IPS DF 19.7 (cell line): ENCODE results near the gene XRCC6.
"Not testable (repeated sequence)": the region's sequence is repeated elsewhere in the genome, so short reads cannot be mapped to it uniquely, and the experiment has no call there.

Source experiments
- DNase-seq: peaks from one replicate; pipeline ENCODE4 v3.0.0-alpha.2; 2013; ENCODE audit warnings: low read depth, low spot score

The XRCC6 gene

GRCh38 chr22:41598891-41599635, 22.0 kb upstream of the XRCC6 start:
- no peak for DNase-seq

GRCh38 chr22:41600976-41601375, 20.1 kb upstream of the XRCC6 start:
- DNase-seq, result no peak

- DNase-seq, result no peak
Measured at GRCh38 chr22:41603873-41604332, 17.2 kb upstream of the XRCC6 start.

- no peak for DNase-seq
Measured at GRCh38 chr22:41608386-41608785, 12.7 kb upstream of the XRCC6 start.

- DNase-seq, result no peak
Measured at GRCh38 chr22:41612603-41613306, 8.3 kb upstream of the XRCC6 start.

- DNase-seq, result no peak
Measured at GRCh38 chr22:41613456-41613855, 7.6 kb upstream of the XRCC6 start.

- DNase-seq, result no peak
Measured at GRCh38 chr22:41619979-41620588, 1.0 kb upstream of the XRCC6 start.

GRCh38 chr22:41620589-41621098, 451 bp upstream of the XRCC6 start, which contains the start of gene DESI1:
Gene DESI1, minus strand, starts transcription at chr22:41621043. Its CDS starts 204 bp downstream, at chr22:41620839.
- DNase-seq, result no peak

GRCh38 chr22:41621911-41622179, 750 bp downstream of the XRCC6 start:
- DNase-seq, result no peak

- no peak for DNase-seq
Measured at GRCh38 chr22:41625577-41625976, 4.5 kb downstream of the XRCC6 start.

- DNase-seq, result not testable (repeated sequence)
Measured at GRCh38 chr22:41631115-41631514, 10.0 kb downstream of the XRCC6 start.

- not testable (repeated sequence) for DNase-seq
Measured at GRCh38 chr22:41631615-41632014, 10.5 kb downstream of the XRCC6 start.

- not testable (repeated sequence) for DNase-seq
Measured at GRCh38 chr22:41634610-41635009, 13.5 kb downstream of the XRCC6 start.

- no peak for DNase-seq
Measured at GRCh38 chr22:41636467-41636866, 15.4 kb downstream of the XRCC6 start.

- DNase-seq, result not testable (repeated sequence)
Measured at GRCh38 chr22:41637623-41638022, 16.5 kb downstream of the XRCC6 start.

- no peak for DNase-seq
Measured at GRCh38 chr22:41638124-41638523, 17.0 kb downstream of the XRCC6 start.

GRCh38 chr22:41638748-41639147, 17.7 kb downstream of the XRCC6 start:
- no peak for DNase-seq

- no peak for DNase-seq
Measured at GRCh38 chr22:41641854-41642253, 20.8 kb downstream of the XRCC6 start.

- no peak for DNase-seq
Measured at GRCh38 chr22:41642331-41643110, 21.4 kb downstream of the XRCC6 start.

- DNase-seq, result no peak
Measured at GRCh38 chr22:41647771-41648170, 26.7 kb downstream of the XRCC6 start.

GRCh38 chr22:41648432-41648831, 27.3 kb downstream of the XRCC6 start:
- no peak for DNase-seq

GRCh38 chr22:41650229-41650628, 29.1 kb downstream of the XRCC6 start:
- DNase-seq, result no peak
